Fibroblast of lung (primary cell): ENCODE results near the gene CYP2A6. TPM values are rescaled to one million over a fixed set of nuclear protein-coding genes. Genes with fewer than 3 reads are reported as not detected.
"Not testable (repeated sequence)": the region's sequence is repeated elsewhere in the genome, so short reads cannot be mapped to it uniquely, and the experiment has no call there.

ENCODE experiments used
- DNase-seq, 2 donors: peaks; one replicate each; pipeline versions ENCODE4 v3.0.0 to v3.0.0-alpha.2; 2010; ENCODE audit warnings: low read depth in 2 of 2
- H2AFZ ChIP-seq: 2 replicates; pipeline ENCODE4 v1.5.1; 2012; ENCODE audit warnings: low read length, control low read depth, inconsistent platforms
- H3K27ac ChIP-seq: 2 replicates; pipeline ENCODE4 v1.5.1; 2011; ENCODE audit warnings: low read length, control low read depth; ENCODE audit not compliant: insufficient read depth
- H3K27me3 ChIP-seq: 2 replicates; pipeline ENCODE4 v1.5.1; 2011; ENCODE audit warnings: mild to moderate bottlenecking, low read length; ENCODE audit not compliant: control insufficient read depth, insufficient read depth
- H3K36me3 ChIP-seq: 2 replicates; pipeline ENCODE4 v1.5.1; 2011; ENCODE audit warnings: low read length; ENCODE audit not compliant: control insufficient read depth, insufficient read depth
- H3K4me1 ChIP-seq: 2 replicates; pipeline ENCODE4 v1.5.1; 2011; ENCODE audit warnings: low read length; ENCODE audit not compliant: control insufficient read depth, insufficient read depth; ENCODE audit errors: extremely low read depth
- H3K4me2 ChIP-seq: 2 replicates; pipeline ENCODE4 v1.5.1; 2011; ENCODE audit warnings: low read length, control low read depth; ENCODE audit not compliant: insufficient read depth; ENCODE audit errors: extremely low read depth
- H3K4me3 ChIP-seq, 4 experiments: fragments of 200-600 bp in 1 of 4; sonication (generic) in 1 of 4; replicated peaks in 1 of 4; 2 replicates each; pipeline ENCODE4 v1.5.1; 2011 to 2016; ENCODE audit warnings: low read length in 4 of 4, low read depth in 3 of 4, mild to moderate bottlenecking in 3 of 4, control low read depth in 2 of 4, inconsistent platforms in 1 of 4, mixed read lengths in 1 of 4; ENCODE audit not compliant: insufficient read depth in 1 of 4; ENCODE audit errors: control extremely low read depth in 1 of 4
- H3K79me2 ChIP-seq: 2 replicates; pipeline ENCODE4 v1.5.1; 2012; ENCODE audit warnings: mild to moderate bottlenecking, low read length, inconsistent platforms; ENCODE audit not compliant: control insufficient read depth, insufficient read depth
- H3K9ac ChIP-seq: 2 replicates; pipeline ENCODE4 v1.5.1; 2011; ENCODE audit warnings: mild to moderate bottlenecking, low read length, control low read depth; ENCODE audit not compliant: insufficient read depth
- H3K9me3 ChIP-seq: 2 replicates; pipeline ENCODE4 v1.5.1; 2012; ENCODE audit warnings: low read depth, low read length; ENCODE audit not compliant: control insufficient read depth, insufficient read depth
- H4K20me1 ChIP-seq: 2 replicates; pipeline ENCODE4 v1.5.1; 2011; ENCODE audit warnings: low read length; ENCODE audit not compliant: control insufficient read depth, insufficient read depth; ENCODE audit errors: extremely low read depth
- EZH2 ChIP-seq: IDR thresholded peaks from 2 replicates; pipeline ENCODE4 v1.5.1; 2012; ENCODE audit warnings: low read length, control low read depth, mild to moderate bottlenecking; ENCODE audit errors: missing control alignments
- polyA plus RNA-seq, 2 donors: library from polyadenylated mRNA; depleted of rRNA in 1 of 2; stranded (reverse) in 1 of 2; unstranded in 1 of 2; fragments of >200 nt; gene quantifications; 2 replicates each; pipeline ENCODE4 v1.2.1, GENCODE V29; 2011 to 2012; ENCODE audit warnings: missing spikeins in 1 of 2
- total RNA-seq: library from RNA; depleted of rRNA; stranded (reverse); fragments of >200 nt; gene quantifications from 2 replicates; pipeline ENCODE4 v1.2.1, GENCODE V29; 2014
- TF ChIP-seq, protein P1 (sequence below), 2 donors: IDR thresholded peaks in 1 of 2; conservative IDR thresholded peaks in 1 of 2; 1 replicate in 1 of 2; 2 replicates in 1 of 2; pipeline ENCODE4 v1.5.1; 2011 to 2012; ENCODE audit warnings: low read length in 2 of 2, control low read depth in 1 of 2, inconsistent platforms in 1 of 2, low read depth in 1 of 2, mild to moderate bottlenecking in 1 of 2

Gene CYP2A6
- total and polyA plus RNA-seq, 2 donors (not counting 1 experiment from before 2014, with no cell fraction given): not detected

DNA sequence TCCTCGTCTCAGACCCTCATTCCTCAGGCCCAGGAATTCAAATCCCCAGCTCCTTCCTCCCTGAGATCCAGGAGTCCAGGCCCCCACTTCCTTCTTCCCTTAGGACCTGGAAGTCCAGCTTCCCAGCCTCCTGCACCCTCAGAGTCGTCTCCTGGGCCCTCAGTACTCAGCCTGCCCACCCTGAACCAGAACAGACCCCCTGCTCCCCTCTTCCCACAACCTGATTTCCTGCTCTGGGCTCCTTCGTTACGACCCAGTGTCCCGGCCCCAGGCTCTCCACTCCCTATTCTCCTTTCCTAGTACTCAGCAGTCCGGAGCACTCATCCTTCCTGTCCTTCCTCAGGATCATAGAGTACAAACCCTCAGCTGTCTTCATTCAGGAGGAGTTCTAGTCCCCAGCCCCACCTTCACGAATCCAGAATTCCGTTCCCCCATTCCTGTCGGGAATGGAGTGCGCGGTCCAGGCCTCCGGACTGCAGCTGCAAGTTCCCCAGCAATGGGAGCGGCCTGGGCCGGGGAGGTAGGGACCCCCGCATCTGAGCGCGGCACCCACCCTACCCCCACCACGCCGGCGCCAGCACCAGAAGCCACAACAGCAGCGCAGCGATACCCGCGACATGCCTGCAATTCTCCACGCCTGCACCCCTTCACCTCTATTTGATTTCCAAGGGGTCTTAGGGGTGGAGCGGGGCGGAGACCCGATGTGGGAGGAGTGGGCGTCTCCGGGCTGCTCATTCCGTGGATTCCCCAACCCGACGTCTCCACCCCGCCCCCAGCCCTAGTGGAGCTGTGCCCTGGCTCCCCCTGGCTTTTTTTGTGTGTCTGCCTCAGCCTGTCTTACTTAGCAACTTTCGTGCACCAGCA lies 38.5 kb downstream of the CYP2A6 start:
- TF ChIP-seq, protein P1, sequence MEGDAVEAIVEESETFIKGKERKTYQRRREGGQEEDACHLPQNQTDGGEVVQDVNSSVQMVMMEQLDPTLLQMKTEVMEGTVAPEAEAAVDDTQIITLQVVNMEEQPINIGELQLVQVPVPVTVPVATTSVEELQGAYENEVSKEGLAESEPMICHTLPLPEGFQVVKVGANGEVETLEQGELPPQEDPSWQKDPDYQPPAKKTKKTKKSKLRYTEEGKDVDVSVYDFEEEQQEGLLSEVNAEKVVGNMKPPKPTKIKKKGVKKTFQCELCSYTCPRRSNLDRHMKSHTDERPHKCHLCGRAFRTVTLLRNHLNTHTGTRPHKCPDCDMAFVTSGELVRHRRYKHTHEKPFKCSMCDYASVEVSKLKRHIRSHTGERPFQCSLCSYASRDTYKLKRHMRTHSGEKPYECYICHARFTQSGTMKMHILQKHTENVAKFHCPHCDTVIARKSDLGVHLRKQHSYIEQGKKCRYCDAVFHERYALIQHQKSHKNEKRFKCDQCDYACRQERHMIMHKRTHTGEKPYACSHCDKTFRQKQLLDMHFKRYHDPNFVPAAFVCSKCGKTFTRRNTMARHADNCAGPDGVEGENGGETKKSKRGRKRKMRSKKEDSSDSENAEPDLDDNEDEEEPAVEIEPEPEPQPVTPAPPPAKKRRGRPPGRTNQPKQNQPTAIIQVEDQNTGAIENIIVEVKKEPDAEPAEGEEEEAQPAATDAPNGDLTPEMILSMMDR (conservative IDR thresholded peaks at IDR 0.05 in 1 of 2, IDR thresholded peaks at IDR 0.05 in 1 of 2; ENCODE audit: low read depth in 1 of 2, low read length in 2 of 2): no peak
- no peak for TF ChIP-seq EZH2
- no peak for DNase-seq
- Histone ChIP-seq H3K9ac (no peak overlapping the region), H3K36me3 (peaks cover 22% of the 10 kb centered on the region), H3K4me3 (peak overlapping the region in 1 of 4 experiments; percentile 28), H3K27ac (no peak overlapping the region), H2AFZ (no peak overlapping the region), H4K20me1 (no peaks in the 10 kb centered on the region), H3K9me3 (no peaks in the 10 kb centered on the region), H3K4me1 (peaks cover 6% of the 10 kb centered on the region), H3K4me2 (no peak overlapping the region), H3K79me2 (peaks cover 21% of the 10 kb centered on the region), H3K27me3 (no peaks in the 10 kb centered on the region)

DNA sequence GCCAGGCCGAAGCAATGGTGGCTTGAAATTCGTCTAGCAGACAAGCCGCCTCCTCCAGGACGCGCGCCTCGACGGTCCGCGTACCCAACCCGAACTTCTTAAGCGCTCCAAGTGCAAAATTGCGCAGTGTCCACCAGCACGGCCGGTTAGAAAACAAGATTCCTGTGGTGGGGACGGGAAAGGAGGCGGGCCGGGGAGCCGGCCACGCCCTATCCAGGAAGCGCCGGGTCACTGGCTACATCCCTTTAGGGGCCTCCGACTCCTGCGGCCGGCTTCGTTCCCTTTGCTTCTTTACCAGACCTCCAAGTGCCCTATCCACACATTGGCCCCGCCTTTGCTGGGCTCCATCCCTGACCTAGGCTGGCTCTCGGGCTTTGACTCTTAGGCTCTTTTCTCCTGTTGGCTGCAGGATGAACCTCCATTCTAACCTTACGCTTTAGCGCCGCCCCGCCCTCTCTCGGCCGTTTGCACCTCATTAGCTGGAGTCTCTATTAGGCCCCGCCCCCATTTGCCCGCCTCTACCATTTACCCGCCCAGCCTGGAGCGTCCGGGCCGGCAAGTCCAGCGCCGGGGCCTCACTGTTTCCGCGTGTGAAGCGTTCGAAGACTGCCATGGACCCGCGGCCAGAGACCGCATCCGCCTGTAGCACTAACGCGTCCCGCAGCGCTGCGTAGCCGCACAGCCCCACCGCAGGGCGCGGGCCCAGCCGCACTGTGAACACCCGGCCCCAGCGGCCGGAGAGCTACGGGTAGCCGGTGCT lies 39.4 kb downstream of the CYP2A6 start:
- H3K9me3 ChIP-seq, H2AFZ ChIP-seq, H3K9ac ChIP-seq, H4K20me1 ChIP-seq, H3K27me3 ChIP-seq: not testable (repeated sequence)
- Histone ChIP-seq H3K27ac (peak overlapping the region; percentile 23), H3K4me2 (peak overlapping the region; percentile 62), H3K4me3 (peak overlapping the region in 3 of 4 experiments; percentile 21 to 46 (median 34)), H3K4me1 (peaks cover 13% of the 10 kb centered on the region), H3K79me2 (peaks cover 30% of the 10 kb centered on the region), H3K36me3 (peaks cover 22% of the 10 kb centered on the region)
- peak; percentile 76 to 87 for DNase-seq

DNA sequence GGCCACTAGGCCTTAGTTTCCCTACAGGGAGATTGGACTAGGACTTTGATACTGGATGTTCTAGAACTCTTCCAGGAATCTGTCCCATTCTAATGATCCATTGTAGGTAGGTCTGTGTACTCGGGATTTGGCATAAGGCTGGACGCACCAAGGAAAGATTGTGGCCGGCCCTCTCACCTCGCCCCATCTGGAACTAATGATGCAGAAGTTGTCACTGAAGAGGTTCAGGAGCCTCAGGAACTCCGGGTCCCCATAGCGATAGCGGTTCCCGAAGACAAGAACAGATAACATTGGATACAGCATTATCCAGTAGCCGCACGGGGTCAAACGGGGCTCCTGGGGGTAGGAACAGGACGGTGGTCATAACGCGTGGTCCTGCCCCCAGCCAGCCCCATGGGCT lies 40.1 kb downstream of the CYP2A6 start:
- H3K36me3 ChIP-seq: peaks cover 26% of the 10 kb centered on the region
- TF ChIP-seq, protein P1 (conservative IDR thresholded peaks at IDR 0.05 in 1 of 2, IDR thresholded peaks at IDR 0.05 in 1 of 2; ENCODE audit: low read depth in 1 of 2, low read length in 2 of 2): no peak
- no peak for TF ChIP-seq EZH2
- H3K27me3 ChIP-seq: no peaks in the 10 kb centered on the region
- H3K79me2 ChIP-seq: peaks cover 37% of the 10 kb centered on the region
- H3K9ac ChIP-seq: no peak overlapping the region
- peaks cover 18% of the 10 kb centered on the region for H3K4me1 ChIP-seq
- H3K4me3 ChIP-seq: peak overlapping the region in 2 of 4 experiments; percentile 24 to 46
- no peak for DNase-seq
- H2AFZ ChIP-seq: no peak overlapping the region
- H4K20me1 ChIP-seq: no peaks in the 10 kb centered on the region
- peak overlapping the region; percentile 13 for H3K27ac ChIP-seq
- H3K4me2 ChIP-seq: no peak overlapping the region
- H3K9me3 ChIP-seq: no peaks in the 10 kb centered on the region
